HepG2 (cell line): Measurements from ENCODE around the gene DOCK2. TPM values are rescaled to one million over a fixed set of nuclear protein-coding genes. Genes with fewer than 3 reads are reported as not detected.

Source experiments
- ATAC-seq: fragments of 200-7000 bp; cut with Tn5 transposase; 3 replicates; pipeline ENCODE4 v1.9.1; 2020; ENCODE audit warnings: mild to moderate bottlenecking, moderate library complexity
- BruUV-seq: library from RNA; stranded (reverse); fragments of 400-500 nt; replicated peaks from 2 replicates; lab custom pipeline; 2021; lab: Mats Ljungman, UMichigan
- CTCF ChIA-PET: fragments of 300-600 bp; formaldehyde crosslinking; extraction: SDS; loops from one replicate; lab custom pipeline; 2021; ENCODE audit warnings: low total read pairs, inconsistent platforms, low intra/inter-chr PET ratio; lab: Yijun Ruan, JAX
- POLR2A ChIA-PET: fragments of 350-600 bp; sonication (Branson Sonifier 250); formaldehyde crosslinking; loops from one replicate; lab custom pipeline; 2020; ENCODE audit warnings: antibody characterized with exemption, inconsistent platforms; lab: Yijun Ruan, JAX
- DNase-seq: peaks from one replicate; pipeline ENCODE4 v3.0.0-alpha.2; 2015; ENCODE audit warnings: low spot score
- FAIRE-seq: peaks from 3 replicates; lab custom pipeline; 2011; peaks lifted over from hg19 to GRCh38; lab: Jason Lieb, UNC
- H2AFZ ChIP-seq: one replicate; pipeline ENCODE4 v1.6.1; 2011; ENCODE audit warnings: low read length, inconsistent platforms
- H3K27ac ChIP-seq: fragments of 300-600 bp; 3 replicates; pipeline ENCODE4 v1.8.0; 2011; ENCODE audit warnings: mixed run types, mild to moderate bottlenecking, mixed read lengths, low read length, inconsistent platforms; ENCODE audit not compliant: insufficient read depth; ENCODE audit errors: extremely low read length
- H3K27me3 ChIP-seq, 2 experiments: fragments of 200-600 bp in 1 of 2; 2 replicates in 1 of 2; 3 replicates in 1 of 2; pipeline versions ENCODE4 v1.6.0 to v1.8.0; 2011; ENCODE audit warnings: low read length in 2 of 2, mild to moderate bottlenecking in 2 of 2, moderate library complexity in 2 of 2, inconsistent platforms in 1 of 2; ENCODE audit not compliant: insufficient read depth in 2 of 2, control insufficient read depth in 1 of 2
- H3K36me3 ChIP-seq, 2 experiments: fragments of 200-600 bp in 1 of 2; replicated peaks in 1 of 2; 2 replicates in 1 of 2; 3 replicates in 1 of 2; pipeline versions ENCODE4 v1.5.1 to v1.8.0; 2011; ENCODE audit warnings: low read length in 2 of 2, inconsistent platforms in 1 of 2; ENCODE audit not compliant: insufficient read depth in 2 of 2, control insufficient read depth in 1 of 2
- H3K4me1 ChIP-seq: 2 replicates; pipeline ENCODE4 v1.5.1; 2012; ENCODE audit warnings: low read length, inconsistent platforms; ENCODE audit not compliant: insufficient read depth
- H3K4me2 ChIP-seq: 2 replicates; pipeline ENCODE4 v1.6.0; 2011; ENCODE audit warnings: low read depth, low read length, inconsistent platforms
- H3K4me3 ChIP-seq, 3 experiments: fragments of 200-600 bp in 1 of 3; sonication (generic), shearing (Covaris generic) in 1 of 3; replicated peaks in 1 of 3; 2 replicates each; pipeline ENCODE4 v1.5.1; 2011 to 2016; ENCODE audit warnings: low read length in 3 of 3, inconsistent platforms in 2 of 3, low read depth in 2 of 3, mild to moderate bottlenecking in 2 of 3, control low read depth in 1 of 3, mixed read lengths in 1 of 3; ENCODE audit not compliant: insufficient read depth in 1 of 3
- H3K79me2 ChIP-seq: one replicate; pipeline ENCODE4 v1.6.1; 2011; ENCODE audit warnings: low read length, inconsistent platforms; ENCODE audit not compliant: insufficient read depth
- H3K9ac ChIP-seq: 2 replicates; pipeline ENCODE4 v1.6.0; 2011; ENCODE audit warnings: mild to moderate bottlenecking, low read depth, low read length, inconsistent platforms; ENCODE audit not compliant: insufficient read depth
- H3K9me3 ChIP-seq: 2 replicates; pipeline ENCODE4 v1.5.1; 2012; ENCODE audit warnings: mild to moderate bottlenecking, low read length
- H4K20me1 ChIP-seq: 2 replicates; pipeline ENCODE4 v1.6.0; 2011; ENCODE audit warnings: inconsistent platforms, mild to moderate bottlenecking, low read length, moderate library complexity; ENCODE audit not compliant: insufficient read depth
- ASH2L ChIP-seq: fragments of 300-600, 200-600 bp; sonication (generic); IDR thresholded peaks from 2 replicates; pipeline ENCODE4 v1.7.0; 2017; ENCODE audit warnings: low read depth, mild to moderate bottlenecking, moderate library complexity, mixed read lengths, low read length; ENCODE audit not compliant: insufficient read length
- JUND ChIP-seq: sonication (generic); formaldehyde crosslinking; IDR thresholded peaks from 2 replicates; pipeline ENCODE4 v1.8.0; 2022; ENCODE audit warnings: mild to moderate bottlenecking, missing genetic modification reagents
- REPIN1 ChIP-seq: sonication (generic); formaldehyde crosslinking; IDR thresholded peaks from 2 replicates; pipeline ENCODE4 v1.8.0; 2022; ENCODE audit warnings: missing genetic modification reagents, low read depth, mild to moderate bottlenecking, borderline replicate concordance
- SUZ12 ChIP-seq: fragments of 150-350 bp; IDR thresholded peaks from 2 replicates; pipeline ENCODE4 v1.6.1; 2014; ENCODE audit warnings: low read depth, low read length
- ZNF232 ChIP-seq: sonication (generic); formaldehyde crosslinking; IDR thresholded peaks from 2 replicates; pipeline ENCODE4 v1.4.0; 2020; ENCODE audit warnings: missing genetic modification reagents, borderline replicate concordance
- WGBS: methylation state at CpG from one replicate; pipeline ENCODE4 v1.1.6; 2017; ENCODE audit warnings: low lambda C conversion rate; 5-methylcytosine and 5-hydroxymethylcytosine counted together
- in situ Hi-C: cut with HindIII; loops from 2 replicates; pipeline ENCODE4 v1.10.0; 2017; ENCODE audit warnings: low pct_unique_long_range_greater_than_20kb; ENCODE audit not compliant: extremely low pct_ligation_motif_present
- intact Hi-C: fragments of 100-400 bp; cut with micrococcal nuclease; formaldehyde crosslinking; loops from one replicate; pipeline ENCODE4 v1.10.0; 2022; ENCODE audit not compliant: unreplicated experiment
- polyA plus RNA-seq, 8 experiments: library from polyadenylated mRNA; depleted of rRNA in 3 of 8; stranded (reverse) in 7 of 8; unstranded in 1 of 8; fragments of >200 nt; fragmentation: Illumina TruSeq in 4 of 8; extraction: Trizol in 4 of 8; gene quantifications; 2 replicates each; pipeline versions ENCODE4 v1.2.1 to v1.2.3, GENCODE V29; 2011 to 2016; ENCODE audit warnings: low read depth in 4 of 8, missing spikeins in 1 of 8, mixed read lengths in 1 of 8; ENCODE audit not compliant: insufficient read depth in 1 of 8
- total RNA-seq, 5 experiments: library from RNA; depleted of rRNA; stranded (reverse); fragments of >200 nt; fragmentation: Illumina TruSeq; extraction: Trizol; gene quantifications; 2 replicates each; pipeline ENCODE4 v1.2.3, GENCODE V29; 2016; ENCODE audit warnings: low read depth in 1 of 5
- TF ChIP-seq, protein P1 (sequence below): IDR thresholded peaks from 2 replicates; pipeline ENCODE4 v1.6.1; 2012; ENCODE audit warnings: low read length, improper control_type of control experiment
- TF ChIP-seq, protein P2 (sequence below): IDR thresholded peaks from 2 replicates; pipeline ENCODE4 v1.6.1; 2016; ENCODE audit warnings: missing compliant biosample characterization, missing genetic modification reagents, borderline replicate concordance
- TF ChIP-seq, protein P3 (sequence below): sonication (generic); formaldehyde crosslinking; IDR thresholded peaks from 2 replicates; pipeline ENCODE4 v1.4.0; 2020; ENCODE audit warnings: missing genetic modification reagents
- TF ChIP-seq, protein P4 (sequence below): sonication (generic); formaldehyde crosslinking; conservative IDR thresholded peaks from 2 replicates; pipeline ENCODE4 v1.8.0; 2022; ENCODE audit warnings: missing genetic modification reagents
- TF ChIP-seq, protein P5 (sequence below): sonication (generic); formaldehyde crosslinking; IDR thresholded peaks from 2 replicates; pipeline ENCODE4 v1.4.0; 2020; ENCODE audit warnings: missing genetic modification reagents

DOCK2 gene
- total and polyA plus RNA-seq, 2 of the 13 experiments (the other 11 are each of a cell fraction or from before 2014, with no cell fraction given): not detected

DNA sequence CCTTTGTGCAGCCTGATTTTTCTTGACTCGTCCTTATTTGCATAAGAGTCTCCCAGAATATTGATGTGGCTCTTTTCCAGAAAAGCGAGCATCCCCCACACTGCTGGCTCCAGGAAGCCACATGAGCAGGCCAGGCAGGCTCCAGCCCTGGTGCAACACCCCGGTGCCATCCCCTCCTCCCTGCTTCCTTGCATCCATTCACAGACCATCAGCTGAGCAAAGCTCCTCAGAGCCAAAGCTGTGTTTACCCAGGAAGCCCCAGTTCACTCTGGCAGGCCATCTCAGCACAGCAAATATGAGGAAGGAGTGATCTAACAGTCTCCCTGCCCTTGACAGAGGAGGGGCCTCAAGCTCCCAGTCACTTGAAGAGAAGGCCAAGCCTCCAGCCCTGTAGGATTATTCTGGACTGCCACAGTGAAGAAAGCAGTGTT is 308.8 kb downstream of the DOCK2 start:
- Histone ChIP-seq H3K27me3 (no peaks in the 10 kb centered on the region; a peak in 1 of 5 replicates), H3K4me2 (no peak overlapping the region), H4K20me1 (no peaks in the 10 kb centered on the region), H3K9me3 (no peaks in the 10 kb centered on the region), H3K9ac (no peak overlapping the region), H3K79me2 (no peaks in the 10 kb centered on the region), H3K27ac (no peak overlapping the region), H2AFZ (no peak overlapping the region), H3K36me3 (no peaks in the 10 kb centered on the region), H3K4me3 (no peak overlapping the region), H3K4me1 (no peaks in the 10 kb centered on the region)
- no TSS peak for BruUV-seq
- ChIA-PET CTCF (no interaction called here), POLR2A (no interaction called here)
- intact Hi-C loops: no loop called here
- no peak for FAIRE-seq
- ATAC-seq: no peak
- in situ Hi-C loops: no loop called here
- DNase-seq: no peak
- 10% methylated on average over 3 of the region's 3 CpGs for WGBS
- TF ChIP-seq, protein P1, sequence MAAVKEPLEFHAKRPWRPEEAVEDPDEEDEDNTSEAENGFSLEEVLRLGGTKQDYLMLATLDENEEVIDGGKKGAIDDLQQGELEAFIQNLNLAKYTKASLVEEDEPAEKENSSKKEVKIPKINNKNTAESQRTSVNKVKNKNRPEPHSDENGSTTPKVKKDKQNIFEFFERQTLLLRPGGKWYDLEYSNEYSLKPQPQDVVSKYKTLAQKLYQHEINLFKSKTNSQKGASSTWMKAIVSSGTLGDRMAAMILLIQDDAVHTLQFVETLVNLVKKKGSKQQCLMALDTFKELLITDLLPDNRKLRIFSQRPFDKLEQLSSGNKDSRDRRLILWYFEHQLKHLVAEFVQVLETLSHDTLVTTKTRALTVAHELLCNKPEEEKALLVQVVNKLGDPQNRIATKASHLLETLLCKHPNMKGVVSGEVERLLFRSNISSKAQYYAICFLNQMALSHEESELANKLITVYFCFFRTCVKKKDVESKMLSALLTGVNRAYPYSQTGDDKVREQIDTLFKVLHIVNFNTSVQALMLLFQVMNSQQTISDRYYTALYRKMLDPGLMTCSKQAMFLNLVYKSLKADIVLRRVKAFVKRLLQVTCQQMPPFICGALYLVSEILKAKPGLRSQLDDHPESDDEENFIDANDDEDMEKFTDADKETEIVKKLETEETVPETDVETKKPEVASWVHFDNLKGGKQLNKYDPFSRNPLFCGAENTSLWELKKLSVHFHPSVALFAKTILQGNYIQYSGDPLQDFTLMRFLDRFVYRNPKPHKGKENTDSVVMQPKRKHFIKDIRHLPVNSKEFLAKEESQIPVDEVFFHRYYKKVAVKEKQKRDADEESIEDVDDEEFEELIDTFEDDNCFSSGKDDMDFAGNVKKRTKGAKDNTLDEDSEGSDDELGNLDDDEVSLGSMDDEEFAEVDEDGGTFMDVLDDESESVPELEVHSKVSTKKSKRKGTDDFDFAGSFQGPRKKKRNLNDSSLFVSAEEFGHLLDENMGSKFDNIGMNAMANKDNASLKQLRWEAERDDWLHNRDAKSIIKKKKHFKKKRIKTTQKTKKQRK: no peak
- TF ChIP-seq SUZ12: no peak
- no peak for TF ChIP-seq REPIN1 (CRISPR knock-in tag)
- no peak for TF ChIP-seq ASH2L
- TF ChIP-seq, protein P2, sequence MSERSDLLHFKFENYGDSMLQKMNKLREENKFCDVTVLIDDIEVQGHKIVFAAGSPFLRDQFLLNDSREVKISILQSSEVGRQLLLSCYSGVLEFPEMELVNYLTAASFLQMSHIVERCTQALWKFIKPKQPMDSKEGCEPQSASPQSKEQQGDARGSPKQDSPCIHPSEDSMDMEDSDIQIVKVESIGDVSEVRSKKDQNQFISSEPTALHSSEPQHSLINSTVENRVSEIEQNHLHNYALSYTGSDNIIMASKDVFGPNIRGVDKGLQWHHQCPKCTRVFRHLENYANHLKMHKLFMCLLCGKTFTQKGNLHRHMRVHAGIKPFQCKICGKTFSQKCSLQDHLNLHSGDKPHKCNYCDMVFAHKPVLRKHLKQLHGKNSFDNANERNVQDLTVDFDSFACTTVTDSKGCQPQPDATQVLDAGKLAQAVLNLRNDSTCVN: no peak
- TF ChIP-seq JUND (CRISPR knock-in tag): no peak
- TF ChIP-seq, protein P3, sequence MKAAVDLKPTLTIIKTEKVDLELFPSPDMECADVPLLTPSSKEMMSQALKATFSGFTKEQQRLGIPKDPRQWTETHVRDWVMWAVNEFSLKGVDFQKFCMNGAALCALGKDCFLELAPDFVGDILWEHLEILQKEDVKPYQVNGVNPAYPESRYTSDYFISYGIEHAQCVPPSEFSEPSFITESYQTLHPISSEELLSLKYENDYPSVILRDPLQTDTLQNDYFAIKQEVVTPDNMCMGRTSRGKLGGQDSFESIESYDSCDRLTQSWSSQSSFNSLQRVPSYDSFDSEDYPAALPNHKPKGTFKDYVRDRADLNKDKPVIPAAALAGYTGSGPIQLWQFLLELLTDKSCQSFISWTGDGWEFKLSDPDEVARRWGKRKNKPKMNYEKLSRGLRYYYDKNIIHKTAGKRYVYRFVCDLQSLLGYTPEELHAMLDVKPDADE (CRISPR knock-in tag): no peak
- TF ChIP-seq, protein P4, sequence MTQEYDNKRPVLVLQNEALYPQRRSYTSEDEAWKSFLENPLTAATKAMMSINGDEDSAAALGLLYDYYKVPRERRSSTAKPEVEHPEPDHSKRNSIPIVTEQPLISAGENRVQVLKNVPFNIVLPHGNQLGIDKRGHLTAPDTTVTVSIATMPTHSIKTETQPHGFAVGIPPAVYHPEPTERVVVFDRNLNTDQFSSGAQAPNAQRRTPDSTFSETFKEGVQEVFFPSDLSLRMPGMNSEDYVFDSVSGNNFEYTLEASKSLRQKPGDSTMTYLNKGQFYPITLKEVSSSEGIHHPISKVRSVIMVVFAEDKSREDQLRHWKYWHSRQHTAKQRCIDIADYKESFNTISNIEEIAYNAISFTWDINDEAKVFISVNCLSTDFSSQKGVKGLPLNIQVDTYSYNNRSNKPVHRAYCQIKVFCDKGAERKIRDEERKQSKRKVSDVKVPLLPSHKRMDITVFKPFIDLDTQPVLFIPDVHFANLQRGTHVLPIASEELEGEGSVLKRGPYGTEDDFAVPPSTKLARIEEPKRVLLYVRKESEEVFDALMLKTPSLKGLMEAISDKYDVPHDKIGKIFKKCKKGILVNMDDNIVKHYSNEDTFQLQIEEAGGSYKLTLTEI (CRISPR knock-in tag): no peak
- no peak for TF ChIP-seq ZNF232
- TF ChIP-seq, protein P5, sequence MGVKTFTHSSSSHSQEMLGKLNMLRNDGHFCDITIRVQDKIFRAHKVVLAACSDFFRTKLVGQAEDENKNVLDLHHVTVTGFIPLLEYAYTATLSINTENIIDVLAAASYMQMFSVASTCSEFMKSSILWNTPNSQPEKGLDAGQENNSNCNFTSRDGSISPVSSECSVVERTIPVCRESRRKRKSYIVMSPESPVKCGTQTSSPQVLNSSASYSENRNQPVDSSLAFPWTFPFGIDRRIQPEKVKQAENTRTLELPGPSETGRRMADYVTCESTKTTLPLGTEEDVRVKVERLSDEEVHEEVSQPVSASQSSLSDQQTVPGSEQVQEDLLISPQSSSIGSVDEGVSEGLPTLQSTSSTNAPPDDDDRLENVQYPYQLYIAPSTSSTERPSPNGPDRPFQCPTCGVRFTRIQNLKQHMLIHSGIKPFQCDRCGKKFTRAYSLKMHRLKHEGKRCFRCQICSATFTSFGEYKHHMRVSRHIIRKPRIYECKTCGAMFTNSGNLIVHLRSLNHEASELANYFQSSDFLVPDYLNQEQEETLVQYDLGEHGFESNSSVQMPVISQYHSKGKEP (CRISPR knock-in tag): no peak
